Uterus (tissue), 4 donors: ENCODE measurements around the gene BCCIP. TPM values are rescaled to one million over a fixed set of nuclear protein-coding genes. Genes with fewer than 3 reads are reported as not detected.

Experiments used
- DNase-seq, 2 donors: peaks; one replicate each; pipeline ENCODE4 v3.0.0-alpha.2; 2019 to 2020
- H3K27ac ChIP-seq, 2 donors: fragments of 200-600 bp; sonication (generic); 1 replicate in 1 of 2; 2 replicates in 1 of 2; pipeline ENCODE4 v1.5.1; 2016 to 2018
- H3K27me3 ChIP-seq, 2 donors: fragments of 200-600 bp; sonication (generic); one replicate each; pipeline ENCODE4 v1.5.1; 2018 to 2019; ENCODE audit warnings: control low read depth in 1 of 2
- H3K36me3 ChIP-seq, 2 donors: fragments of 200-600 bp; sonication (generic); one replicate each; pipeline ENCODE4 v1.5.1; 2019; ENCODE audit warnings: control low read depth in 1 of 2
- H3K4me1 ChIP-seq, 2 donors: fragments of 200-600 bp; sonication (generic); one replicate each; pipeline ENCODE4 v1.5.1; 2018 to 2019; ENCODE audit warnings: control low read depth in 1 of 2
- H3K4me3 ChIP-seq, 2 donors: fragments of 200-600 bp; sonication (generic); 1 replicate in 1 of 2; 2 replicates in 1 of 2; pipeline ENCODE4 v1.5.1; 2018 to 2019; ENCODE audit warnings: mild to moderate bottlenecking in 1 of 2
- H3K9me3 ChIP-seq, 2 donors: fragments of 200-600 bp; sonication (generic); one replicate each; pipeline ENCODE4 v1.5.1; 2019; ENCODE audit warnings: control low read depth in 1 of 2
- POLR2A ChIP-seq, 2 donors: fragments of 450-650 bp; IDR thresholded peaks; one replicate each; pipeline ENCODE4 v1.6.1; 2016; ENCODE audit warnings: antibody characterized with exemption in 2 of 2, mild to moderate bottlenecking in 1 of 2, moderate library complexity in 1 of 2
- intact Hi-C: fragments of 100-400 bp; cut with DNase I; formaldehyde crosslinking; loops from one replicate; pipeline ENCODE4 v1.15.1; 2023; ENCODE audit warnings: low total_unique reads
- total RNA-seq, 4 donors: library from RNA; depleted of rRNA in 3 of 4; stranded (reverse); fragments of >200 nt in 3 of 4; gene quantifications; one replicate each; pipeline versions ENCODE4 v1.1.0 to v1.2.4, GENCODE V29; 2014 to 2023
- TF ChIP-seq, protein P1 (sequence below), 4 experiments: fragments of 200-600 bp in 2 of 4; fragments of 450-650 bp in 2 of 4; sonication (generic) in 2 of 4; IDR thresholded peaks; one replicate each; pipeline ENCODE4 v1.5.1; 2016 to 2019; ENCODE audit warnings: antibody characterized with exemption in 4 of 4, mild to moderate bottlenecking in 2 of 4, moderate library complexity in 1 of 4
- donor health status: DM: yes; HTN: yes; CAD: no.

The BCCIP gene
- total RNA-seq, 4 donors from 2014 or later: 10.8 to 59.0 (median 28.8) TPM

DNA sequence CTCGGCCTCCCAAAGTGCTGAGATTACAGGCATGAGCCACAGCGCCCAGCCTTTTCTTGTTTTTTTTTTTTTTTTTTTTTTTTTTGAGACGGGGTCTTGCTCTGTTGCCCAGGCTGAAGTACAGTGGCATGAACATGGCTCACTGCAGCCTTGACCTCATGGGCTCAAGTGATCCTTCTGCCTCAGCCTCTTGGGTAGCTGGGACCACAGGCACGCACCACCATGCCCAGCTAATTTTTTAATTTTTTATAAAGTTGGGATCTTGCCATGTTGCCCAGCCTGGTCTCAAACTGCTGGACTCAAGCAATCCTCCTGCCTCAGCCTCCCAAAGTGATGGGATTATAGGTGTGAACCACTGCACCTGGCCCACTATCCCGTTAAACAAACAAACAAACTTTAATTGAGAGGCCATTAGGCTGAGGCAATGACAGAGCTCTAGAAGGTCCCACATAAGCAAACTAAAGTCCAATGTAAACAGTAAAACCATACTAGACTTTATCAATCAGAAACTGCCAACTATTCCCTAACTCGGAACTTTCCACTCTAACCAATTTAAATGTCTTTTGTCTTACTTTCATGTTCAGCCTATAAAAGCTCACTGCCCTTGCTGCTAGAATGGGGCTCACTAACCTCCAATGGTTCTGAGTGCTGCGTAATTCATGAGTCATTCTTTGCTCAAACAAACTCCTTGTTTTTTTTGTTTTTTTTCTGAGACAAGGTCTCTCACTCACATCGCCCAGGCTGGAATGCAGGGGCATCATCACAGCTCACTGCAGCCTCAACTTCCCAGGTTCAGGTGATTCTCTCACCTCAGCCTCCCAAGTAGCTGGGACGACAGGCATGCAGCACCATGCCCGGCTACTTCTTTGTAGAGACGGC, 55.9 kb downstream of the BCCIP start:
- Histone ChIP-seq H3K27ac (no peak overlapping the region), H3K4me1 (no peaks in the 10 kb centered on the region), H3K4me3 (no peak overlapping the region), H3K9me3 (no peaks in the 10 kb centered on the region), H3K36me3 (no peaks in the 10 kb centered on the region), H3K27me3 (no peaks in the 10 kb centered on the region)
- TF ChIP-seq, protein P1, sequence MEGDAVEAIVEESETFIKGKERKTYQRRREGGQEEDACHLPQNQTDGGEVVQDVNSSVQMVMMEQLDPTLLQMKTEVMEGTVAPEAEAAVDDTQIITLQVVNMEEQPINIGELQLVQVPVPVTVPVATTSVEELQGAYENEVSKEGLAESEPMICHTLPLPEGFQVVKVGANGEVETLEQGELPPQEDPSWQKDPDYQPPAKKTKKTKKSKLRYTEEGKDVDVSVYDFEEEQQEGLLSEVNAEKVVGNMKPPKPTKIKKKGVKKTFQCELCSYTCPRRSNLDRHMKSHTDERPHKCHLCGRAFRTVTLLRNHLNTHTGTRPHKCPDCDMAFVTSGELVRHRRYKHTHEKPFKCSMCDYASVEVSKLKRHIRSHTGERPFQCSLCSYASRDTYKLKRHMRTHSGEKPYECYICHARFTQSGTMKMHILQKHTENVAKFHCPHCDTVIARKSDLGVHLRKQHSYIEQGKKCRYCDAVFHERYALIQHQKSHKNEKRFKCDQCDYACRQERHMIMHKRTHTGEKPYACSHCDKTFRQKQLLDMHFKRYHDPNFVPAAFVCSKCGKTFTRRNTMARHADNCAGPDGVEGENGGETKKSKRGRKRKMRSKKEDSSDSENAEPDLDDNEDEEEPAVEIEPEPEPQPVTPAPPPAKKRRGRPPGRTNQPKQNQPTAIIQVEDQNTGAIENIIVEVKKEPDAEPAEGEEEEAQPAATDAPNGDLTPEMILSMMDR (IDR thresholded peaks at IDR 0.05): no peak
- TF ChIP-seq POLR2A (IDR thresholded peaks at IDR 0.05): no peak
- intact Hi-C loops: no loop called here
- no peak for DNase-seq

DNA sequence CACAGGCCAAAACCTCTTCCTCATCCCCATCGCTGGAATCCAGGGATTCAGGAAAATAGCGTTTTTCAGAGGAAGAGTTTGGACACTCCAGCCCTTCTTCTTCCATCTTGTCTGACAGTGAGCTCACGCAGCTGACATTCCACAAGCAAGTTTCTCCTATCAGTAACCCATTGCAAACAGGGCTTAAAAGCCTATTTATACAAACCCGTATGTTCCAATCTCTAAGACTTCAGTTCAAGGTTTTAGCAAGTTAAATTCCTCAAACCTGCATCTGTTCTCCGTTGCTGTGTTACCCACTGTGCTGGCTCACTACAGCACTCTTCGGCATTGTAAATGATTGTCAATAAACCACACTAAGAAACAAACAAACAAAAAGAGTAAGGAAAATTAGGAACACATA, 57.4 kb downstream of the BCCIP start:
- no peaks in the 10 kb centered on the region for H3K36me3 ChIP-seq
- TF ChIP-seq, protein P1 (IDR thresholded peaks at IDR 0.05): no peak
- TF ChIP-seq POLR2A (IDR thresholded peaks at IDR 0.05): no peak

DNA sequence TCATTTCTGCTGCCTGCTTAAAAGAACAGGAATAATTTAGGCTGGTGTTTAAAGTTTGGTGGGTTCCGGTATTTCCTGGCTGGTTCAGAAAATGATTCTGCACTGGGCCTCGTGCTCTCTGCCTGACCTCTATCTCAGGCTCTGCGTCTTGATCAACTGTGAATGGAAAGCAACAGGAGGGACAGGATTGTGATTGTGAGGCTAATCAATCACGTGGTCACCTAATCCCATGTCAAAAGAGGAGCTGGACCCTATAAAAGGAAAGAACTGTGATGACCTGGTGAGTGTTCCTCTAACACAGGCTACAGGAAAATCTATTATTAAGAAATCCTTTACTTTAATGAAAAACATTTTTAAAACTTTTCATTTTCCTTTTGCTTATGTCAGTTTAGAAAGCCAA, 57.8 kb downstream of the BCCIP start, which contains the start of gene DHX32:
Gene DHX32, minus strand, starts transcription at position 101 of the 400 bp plus-strand sequence. CDS start 468 bp downstream, outside the sequence.
- Histone ChIP-seq H3K4me3 (no peak within 1 kb of the TSS), H3K27me3 (no peaks in the 10 kb centered on the region), H3K9me3 (no peaks in the 10 kb centered on the region), H3K4me1 (no peaks in the 10 kb centered on the region), H3K27ac (no peak within 1 kb of the TSS), H3K36me3 (no peaks in the 10 kb centered on the region)
- intact Hi-C loops: no loop called here
- no peak for TF ChIP-seq POLR2A (IDR thresholded peaks at IDR 0.05)
- TF ChIP-seq, protein P1 (IDR thresholded peaks at IDR 0.05): no peak
- no peak for DNase-seq

More for the DNA sequence above, 57.4 kb downstream of the BCCIP start:
- Histone ChIP-seq H3K4me3 (no peak overlapping the region), H3K9me3 (no peaks in the 10 kb centered on the region), H3K27me3 (no peaks in the 10 kb centered on the region), H3K4me1 (no peaks in the 10 kb centered on the region), H3K27ac (no peak overlapping the region)
- DNase-seq: no peak
- intact Hi-C loops: no loop called here

DNA sequence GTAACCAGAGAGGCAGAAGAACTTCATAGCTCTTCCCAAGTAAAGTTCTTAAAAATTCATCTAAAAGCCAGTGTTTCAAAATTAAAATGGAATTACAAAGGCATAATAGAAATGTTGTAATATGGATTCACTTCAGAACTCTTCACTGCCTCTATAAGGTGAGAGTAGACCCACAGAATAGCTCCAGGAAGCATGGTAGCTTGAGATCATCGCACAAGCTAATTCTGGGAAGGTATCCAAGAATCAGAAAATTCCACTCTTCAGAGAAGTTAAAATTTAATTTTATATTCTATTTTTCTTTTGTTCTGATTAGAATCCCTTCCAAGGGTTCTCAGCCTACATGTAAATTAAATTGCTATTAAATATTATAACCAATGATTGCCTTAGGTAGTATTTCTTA, 59.2 kb downstream of the BCCIP start:
- no peaks in the 10 kb centered on the region for H3K4me1 ChIP-seq
- intact Hi-C loops: no loop called here
- no peak for DNase-seq
- no peak overlapping the region for H3K4me3 ChIP-seq
- no peaks in the 10 kb centered on the region for H3K27me3 ChIP-seq
- no peak overlapping the region for H3K27ac ChIP-seq
- TF ChIP-seq, protein P1 (IDR thresholded peaks at IDR 0.05): no peak
- H3K9me3 ChIP-seq: no peaks in the 10 kb centered on the region
- no peaks in the 10 kb centered on the region for H3K36me3 ChIP-seq

DNA sequence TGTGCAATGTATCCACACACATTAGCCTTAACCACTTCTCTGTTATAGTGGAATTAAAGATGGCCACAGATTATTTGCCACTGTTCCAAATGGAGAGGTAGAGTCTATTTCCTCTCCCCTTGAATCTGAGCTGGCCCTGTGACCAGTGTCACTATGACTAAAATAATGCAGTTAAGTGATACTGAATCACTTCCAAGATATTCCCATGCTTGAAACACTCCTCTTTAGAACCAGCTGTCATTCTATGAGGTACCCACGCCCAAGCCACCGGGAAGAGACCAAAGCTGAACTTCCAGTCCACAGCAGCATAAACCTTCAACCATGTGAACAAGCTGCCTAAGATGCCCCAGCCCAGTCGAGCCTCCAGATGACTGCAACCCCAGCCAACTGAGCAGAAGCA, 59.9 kb downstream of the BCCIP start:
- TF ChIP-seq, protein P1 (IDR thresholded peaks at IDR 0.05): no peak
- TF ChIP-seq POLR2A (IDR thresholded peaks at IDR 0.05): no peak

More for the DNA sequence above, 59.9 kb downstream of the BCCIP start:
- Histone ChIP-seq H3K27me3 (no peaks in the 10 kb centered on the region), H3K36me3 (no peaks in the 10 kb centered on the region), H3K4me1 (no peaks in the 10 kb centered on the region), H3K4me3 (no peak overlapping the region), H3K9me3 (no peaks in the 10 kb centered on the region), H3K27ac (no peak overlapping the region)
- DNase-seq: no peak
- intact Hi-C loops: no loop called here
